ENCODE results near the gene RGS12. TPM values are rescaled to one million over a fixed set of nuclear protein-coding genes. Genes with fewer than 3 reads are reported as not detected.

Gene RGS12
- total RNA-seq, 4 donors from 2014 or later: 3.5 to 63.8 (median 40.1) TPM

Other genes starting within 250 kb of the RGS12 start
- gene HTT-AS, start 218.5 kb upstream of the RGS12 start, total RNA-seq: not detected
- gene HTT, start 218.3 kb upstream of the RGS12 start, total RNA-seq: 10 to 100 TPM; 10.9 to 81.4 (median 49.8) TPM
- gene MSANTD1, start 43.9 kb upstream of the RGS12 start, total RNA-seq: 1 to 10 TPM in 3 of 4 donors, not detected in 1; 1.3 to 3.3 (median 2.1) TPM
- 1 to 10 TPM in 1 of 4 donors, under 1 TPM in 1, not detected in 2; 0.28 to 3.1 TPM for gene HGFAC, start 148.9 kb downstream of the RGS12 start, total RNA-seq
- 1 to 10 TPM in 1 of 4 donors, under 1 TPM in 2, not detected in 1; 0.26 to 3.9 (median 0.85) TPM for gene DOK7, start 170.3 kb downstream of the RGS12 start, total RNA-seq
- 100 to 1,000 TPM in 3 of 4 donors, 1 to 10 TPM in 1; 8.8 to 260 (median 164) TPM for gene LRPAP1, start 239.4 kb downstream of the RGS12 start, total RNA-seq